K562 treated with DMSO at 1 percent for 4 hours (cell line): Measurements from ENCODE around the gene ALS2CL. TPM values are rescaled to one million over a fixed set of nuclear protein-coding genes. Genes with fewer than 3 reads are reported as not detected.

Source experiments
- total RNA-seq: library from RNA; unstranded; fragments of 300-600 nt; gene quantifications from 2 replicates; pipeline ENCODE4 v1.2.3, GENCODE V29; 2022; ENCODE audit not compliant: insufficient read depth

ALS2CL gene
- not detected in 2 replicates for total RNA-seq

GRCh38 chr3:46693038-46693891 is at the start of gene ALS2CL:
Gene ALS2CL, minus strand, starts transcription at chr3:46693679. Its CDS starts 4,239 bp downstream, at chr3:46689440.

GRCh38 chr3:46717447-46718231 is 24.2 kb upstream of the ALS2CL start, which contains the start of gene PRSS50:
Gene PRSS50, minus strand, starts transcription at chr3:46717869. Its CDS starts 45 bp downstream, at chr3:46717824.

GRCh38 chr3:46701181-46701939 is 7.9 kb upstream of the ALS2CL start, which contains the start of gene TMIE:
Gene TMIE, plus strand, starts transcription at chr3:46701392. Its CDS starts 96 bp downstream, at chr3:46701488.

Other genes starting within 250 kb of the ALS2CL start
- gene LTF, start 228.8 kb downstream of the ALS2CL start, total RNA-seq, result 0.24 TPM in 1 of 2 replicates, not detected in the other
- gene RTP3, start 195.7 kb downstream of the ALS2CL start, total RNA-seq, result not detected in 2 replicates
- not detected in 2 replicates for gene LRRC2, start 127.4 kb downstream of the ALS2CL start, total RNA-seq
- not detected in 2 replicates for gene FAM240A, start 81.2 kb downstream of the ALS2CL start, total RNA-seq
- gene TMIE, start 7.7 kb upstream of the ALS2CL start, total RNA-seq, result not detected in 2 replicates
- gene PRSS50, start 24.2 kb upstream of the ALS2CL start, total RNA-seq, result not detected in 2 replicates
- gene MYL3, start 169.8 kb upstream of the ALS2CL start, total RNA-seq, result not detected in 2 replicates
- gene PTH1R, start 184.0 kb upstream of the ALS2CL start, total RNA-seq, result not detected in 2 replicates